ENCODE data around the gene TUBB3. TPM values are rescaled to one million over a fixed set of nuclear protein-coding genes. Genes with fewer than 3 reads are reported as not detected.

Gene TUBB3
- total RNA-seq, 1 experiment from 2014 or later: 205 TPM

DNA sequence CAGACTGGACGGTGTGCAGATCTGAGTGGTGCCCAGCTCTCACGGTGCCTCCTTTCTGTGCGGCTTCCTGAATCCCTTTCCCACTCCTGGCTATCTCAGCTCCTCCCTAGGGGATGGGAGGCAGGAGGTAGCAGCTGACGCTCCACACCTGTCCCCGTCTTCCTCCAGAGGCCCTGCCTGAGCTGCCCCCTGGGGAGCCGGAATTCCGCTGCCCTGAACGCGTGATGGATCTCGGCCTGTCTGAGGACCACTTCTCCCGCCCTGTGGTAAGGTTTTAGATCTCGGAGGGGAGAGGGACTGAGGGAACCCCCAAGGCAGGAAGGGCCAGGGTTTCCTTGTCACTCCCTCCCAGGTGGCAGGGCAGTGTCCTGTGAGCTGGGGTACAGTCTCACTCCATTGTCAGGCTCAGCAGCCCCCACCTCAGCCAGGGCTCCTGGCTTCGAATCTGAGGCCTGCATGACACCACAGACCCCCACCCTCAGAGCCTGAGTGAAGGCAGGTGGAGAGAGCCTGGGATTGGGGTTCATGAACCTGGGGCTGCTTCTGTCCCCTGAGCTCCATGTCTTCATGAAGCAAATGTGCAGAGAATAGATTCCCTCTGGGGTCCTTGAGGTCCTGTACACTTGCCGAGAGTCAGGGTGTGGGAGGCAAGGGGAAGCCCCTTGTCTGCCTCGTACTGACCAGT, 32.0 kb downstream of the TUBB3 start:
- H3K27ac ChIP-seq (ENCODE audit: low read length): no peak overlapping the region
- no peak overlapping the region for H3K4me3 ChIP-seq (ENCODE audit: low read depth in 2 of 2, low read length in 2 of 2)
- intact Hi-C loops (cut with micrococcal nuclease; ENCODE audit: unreplicated experiment) (no loop called here), in situ Hi-C loops (cut with HindIII; ENCODE audit: low pct_unique_long_range_greater_than_20kb, low sequenced_read_pairs) (no loop called here)
- DNase-seq (ENCODE audit: low read depth, low spot score) (no peak), ATAC-seq (no peak)
- CTCF ChIA-PET: no interaction called here
- H3K4me1 ChIP-seq (ENCODE audit: control insufficient read depth, insufficient read depth, low read length): no peaks in the 10 kb centered on the region
- H3K27me3 ChIP-seq (ENCODE audit: control insufficient read depth, insufficient read depth, low read length): no peaks in the 10 kb centered on the region
- no peaks in the 10 kb centered on the region for H3K9me3 ChIP-seq (ENCODE audit: control insufficient read depth, insufficient read depth, low read depth, low read length)
- POLR2A ChIA-PET: no interaction called here
- BruUV-seq (replicated peaks): no TSS peak
- no peaks in the 10 kb centered on the region for H3K36me3 ChIP-seq (ENCODE audit: control insufficient read depth, insufficient read depth, low read length)
- TF ChIP-seq POLR2AphosphoS5 (IDR thresholded peaks at IDR 0.05; ENCODE audit: low read depth, low read length): no peak
- TF ChIP-seq SIN3A (IDR thresholded peaks at IDR 0.05; ENCODE audit: borderline replicate concordance, insufficient read depth, low read depth, low read length): no peak
- no peak for TF ChIP-seq TCF7L2 (IDR thresholded peaks at IDR 0.05; ENCODE audit: low read depth, low read length)
- TF ChIP-seq, protein P1, sequence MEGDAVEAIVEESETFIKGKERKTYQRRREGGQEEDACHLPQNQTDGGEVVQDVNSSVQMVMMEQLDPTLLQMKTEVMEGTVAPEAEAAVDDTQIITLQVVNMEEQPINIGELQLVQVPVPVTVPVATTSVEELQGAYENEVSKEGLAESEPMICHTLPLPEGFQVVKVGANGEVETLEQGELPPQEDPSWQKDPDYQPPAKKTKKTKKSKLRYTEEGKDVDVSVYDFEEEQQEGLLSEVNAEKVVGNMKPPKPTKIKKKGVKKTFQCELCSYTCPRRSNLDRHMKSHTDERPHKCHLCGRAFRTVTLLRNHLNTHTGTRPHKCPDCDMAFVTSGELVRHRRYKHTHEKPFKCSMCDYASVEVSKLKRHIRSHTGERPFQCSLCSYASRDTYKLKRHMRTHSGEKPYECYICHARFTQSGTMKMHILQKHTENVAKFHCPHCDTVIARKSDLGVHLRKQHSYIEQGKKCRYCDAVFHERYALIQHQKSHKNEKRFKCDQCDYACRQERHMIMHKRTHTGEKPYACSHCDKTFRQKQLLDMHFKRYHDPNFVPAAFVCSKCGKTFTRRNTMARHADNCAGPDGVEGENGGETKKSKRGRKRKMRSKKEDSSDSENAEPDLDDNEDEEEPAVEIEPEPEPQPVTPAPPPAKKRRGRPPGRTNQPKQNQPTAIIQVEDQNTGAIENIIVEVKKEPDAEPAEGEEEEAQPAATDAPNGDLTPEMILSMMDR (IDR thresholded peaks at IDR 0.05): no peak
- TF ChIP-seq, protein P2, sequence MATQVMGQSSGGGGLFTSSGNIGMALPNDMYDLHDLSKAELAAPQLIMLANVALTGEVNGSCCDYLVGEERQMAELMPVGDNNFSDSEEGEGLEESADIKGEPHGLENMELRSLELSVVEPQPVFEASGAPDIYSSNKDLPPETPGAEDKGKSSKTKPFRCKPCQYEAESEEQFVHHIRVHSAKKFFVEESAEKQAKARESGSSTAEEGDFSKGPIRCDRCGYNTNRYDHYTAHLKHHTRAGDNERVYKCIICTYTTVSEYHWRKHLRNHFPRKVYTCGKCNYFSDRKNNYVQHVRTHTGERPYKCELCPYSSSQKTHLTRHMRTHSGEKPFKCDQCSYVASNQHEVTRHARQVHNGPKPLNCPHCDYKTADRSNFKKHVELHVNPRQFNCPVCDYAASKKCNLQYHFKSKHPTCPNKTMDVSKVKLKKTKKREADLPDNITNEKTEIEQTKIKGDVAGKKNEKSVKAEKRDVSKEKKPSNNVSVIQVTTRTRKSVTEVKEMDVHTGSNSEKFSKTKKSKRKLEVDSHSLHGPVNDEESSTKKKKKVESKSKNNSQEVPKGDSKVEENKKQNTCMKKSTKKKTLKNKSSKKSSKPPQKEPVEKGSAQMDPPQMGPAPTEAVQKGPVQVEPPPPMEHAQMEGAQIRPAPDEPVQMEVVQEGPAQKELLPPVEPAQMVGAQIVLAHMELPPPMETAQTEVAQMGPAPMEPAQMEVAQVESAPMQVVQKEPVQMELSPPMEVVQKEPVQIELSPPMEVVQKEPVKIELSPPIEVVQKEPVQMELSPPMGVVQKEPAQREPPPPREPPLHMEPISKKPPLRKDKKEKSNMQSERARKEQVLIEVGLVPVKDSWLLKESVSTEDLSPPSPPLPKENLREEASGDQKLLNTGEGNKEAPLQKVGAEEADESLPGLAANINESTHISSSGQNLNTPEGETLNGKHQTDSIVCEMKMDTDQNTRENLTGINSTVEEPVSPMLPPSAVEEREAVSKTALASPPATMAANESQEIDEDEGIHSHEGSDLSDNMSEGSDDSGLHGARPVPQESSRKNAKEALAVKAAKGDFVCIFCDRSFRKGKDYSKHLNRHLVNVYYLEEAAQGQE (IDR thresholded peaks at IDR 0.05; ENCODE audit: insufficient read depth in 1 of 2, low read depth in 2 of 2, low read length in 1 of 2): no peak

- no peaks in the 10 kb centered on the region for H3K27me3 ChIP-seq (ENCODE audit: control insufficient read depth, insufficient read depth, low read length)
- no TSS peak for BruUV-seq (replicated peaks)
- H3K4me1 ChIP-seq (ENCODE audit: control insufficient read depth, insufficient read depth, low read length): no peaks in the 10 kb centered on the region
- TF ChIP-seq, protein P1 (IDR thresholded peaks at IDR 0.05): no peak
- no peak for TF ChIP-seq POLR2AphosphoS5 (IDR thresholded peaks at IDR 0.05; ENCODE audit: low read depth, low read length)
- TF ChIP-seq SIN3A (IDR thresholded peaks at IDR 0.05; ENCODE audit: borderline replicate concordance, insufficient read depth, low read depth, low read length): no peak
- no peak for TF ChIP-seq TCF7L2 (IDR thresholded peaks at IDR 0.05; ENCODE audit: low read depth, low read length)
- TF ChIP-seq, protein P2 (IDR thresholded peaks at IDR 0.05; ENCODE audit: insufficient read depth in 1 of 2, low read depth in 2 of 2, low read length in 1 of 2): no peak
- intact Hi-C loops (cut with micrococcal nuclease; ENCODE audit: unreplicated experiment): no loop called here
- H3K36me3 ChIP-seq (ENCODE audit: control insufficient read depth, insufficient read depth, low read length): no peaks in the 10 kb centered on the region
- no peak for DNase-seq (ENCODE audit: low read depth, low spot score)
- POLR2A ChIA-PET: no interaction called here
- ATAC-seq: no peak
- in situ Hi-C loops (cut with HindIII; ENCODE audit: low pct_unique_long_range_greater_than_20kb, low sequenced_read_pairs): no loop called here
- H3K27ac ChIP-seq (ENCODE audit: low read length): no peak overlapping the region
- H3K9me3 ChIP-seq (ENCODE audit: control insufficient read depth, insufficient read depth, low read depth, low read length): no peaks in the 10 kb centered on the region
- CTCF ChIA-PET: no interaction called here
- no peak overlapping the region for H3K4me3 ChIP-seq (ENCODE audit: low read depth in 2 of 2, low read length in 2 of 2)
Observed at GRCh38 chr16:89956505-89957215, 33.5 kb downstream of the TUBB3 start.
